Fibroblast of villous mesenchyme (primary cell): ENCODE data around the gene FHOD1. TPM values are rescaled to one million over a fixed set of nuclear protein-coding genes. Genes with fewer than 3 reads are reported as not detected.

Experiments used
- DNase-seq: peaks from one replicate; pipeline ENCODE4 v3.0.0-alpha.2; 2010; ENCODE audit warnings: low read depth
- H3K4me3 ChIP-seq: 2 replicates; pipeline ENCODE4 v1.5.1; 2011; ENCODE audit warnings: low read depth, mild to moderate bottlenecking, low read length
- total RNA-seq: library from RNA; depleted of rRNA; stranded (reverse); fragments of >200 nt; gene quantifications from 2 replicates; pipeline ENCODE4 v1.2.3, GENCODE V29; 2012
- TF ChIP-seq, protein P1 (sequence below): IDR thresholded peaks from 2 replicates; pipeline ENCODE4 v1.5.1; 2012; ENCODE audit warnings: low read depth, mild to moderate bottlenecking, low read length; ENCODE audit not compliant: insufficient read depth

Gene FHOD1
- total RNA-seq, 1 donor, result 22.9 TPM

DNA sequence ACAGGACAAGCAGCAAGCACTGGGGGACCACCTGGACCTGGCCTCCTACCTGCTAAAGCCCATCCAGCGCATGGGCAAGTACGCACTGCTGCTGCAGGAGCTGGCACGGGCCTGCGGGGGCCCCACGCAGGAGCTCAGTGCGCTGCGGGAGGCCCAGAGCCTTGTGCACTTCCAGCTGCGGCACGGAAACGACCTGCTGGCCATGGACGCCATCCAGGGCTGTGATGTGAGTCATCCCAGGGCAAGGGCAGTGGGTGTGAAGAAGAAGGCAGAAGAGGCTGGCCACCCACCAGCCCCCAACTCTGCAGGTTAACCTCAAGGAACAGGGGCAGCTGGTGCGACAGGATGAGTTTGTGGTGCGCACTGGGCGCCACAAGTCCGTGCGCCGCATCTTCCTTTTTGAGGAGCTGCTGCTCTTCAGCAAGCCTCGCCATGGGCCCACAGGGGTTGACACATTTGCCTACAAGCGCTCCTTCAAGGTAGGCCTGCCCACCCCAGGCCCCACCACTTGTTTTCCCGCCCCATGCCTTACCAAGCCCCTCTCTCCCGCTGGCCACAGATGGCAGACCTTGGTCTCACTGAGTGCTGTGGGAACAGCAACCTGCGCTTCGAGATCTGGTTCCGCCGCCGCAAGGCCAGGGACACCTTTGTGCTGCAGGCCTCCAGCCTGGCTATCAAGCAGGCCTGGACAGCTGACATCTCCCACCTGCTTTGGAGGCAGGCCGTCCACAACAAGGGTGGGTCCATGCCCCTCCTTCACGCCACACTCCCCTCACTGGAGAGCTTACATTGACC lies 39.4 kb upstream of the FHOD1 start:
- no peak overlapping the region for H3K4me3 ChIP-seq
- DNase-seq, result no peak
- TF ChIP-seq, protein P1, sequence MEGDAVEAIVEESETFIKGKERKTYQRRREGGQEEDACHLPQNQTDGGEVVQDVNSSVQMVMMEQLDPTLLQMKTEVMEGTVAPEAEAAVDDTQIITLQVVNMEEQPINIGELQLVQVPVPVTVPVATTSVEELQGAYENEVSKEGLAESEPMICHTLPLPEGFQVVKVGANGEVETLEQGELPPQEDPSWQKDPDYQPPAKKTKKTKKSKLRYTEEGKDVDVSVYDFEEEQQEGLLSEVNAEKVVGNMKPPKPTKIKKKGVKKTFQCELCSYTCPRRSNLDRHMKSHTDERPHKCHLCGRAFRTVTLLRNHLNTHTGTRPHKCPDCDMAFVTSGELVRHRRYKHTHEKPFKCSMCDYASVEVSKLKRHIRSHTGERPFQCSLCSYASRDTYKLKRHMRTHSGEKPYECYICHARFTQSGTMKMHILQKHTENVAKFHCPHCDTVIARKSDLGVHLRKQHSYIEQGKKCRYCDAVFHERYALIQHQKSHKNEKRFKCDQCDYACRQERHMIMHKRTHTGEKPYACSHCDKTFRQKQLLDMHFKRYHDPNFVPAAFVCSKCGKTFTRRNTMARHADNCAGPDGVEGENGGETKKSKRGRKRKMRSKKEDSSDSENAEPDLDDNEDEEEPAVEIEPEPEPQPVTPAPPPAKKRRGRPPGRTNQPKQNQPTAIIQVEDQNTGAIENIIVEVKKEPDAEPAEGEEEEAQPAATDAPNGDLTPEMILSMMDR, result no peak

DNA sequence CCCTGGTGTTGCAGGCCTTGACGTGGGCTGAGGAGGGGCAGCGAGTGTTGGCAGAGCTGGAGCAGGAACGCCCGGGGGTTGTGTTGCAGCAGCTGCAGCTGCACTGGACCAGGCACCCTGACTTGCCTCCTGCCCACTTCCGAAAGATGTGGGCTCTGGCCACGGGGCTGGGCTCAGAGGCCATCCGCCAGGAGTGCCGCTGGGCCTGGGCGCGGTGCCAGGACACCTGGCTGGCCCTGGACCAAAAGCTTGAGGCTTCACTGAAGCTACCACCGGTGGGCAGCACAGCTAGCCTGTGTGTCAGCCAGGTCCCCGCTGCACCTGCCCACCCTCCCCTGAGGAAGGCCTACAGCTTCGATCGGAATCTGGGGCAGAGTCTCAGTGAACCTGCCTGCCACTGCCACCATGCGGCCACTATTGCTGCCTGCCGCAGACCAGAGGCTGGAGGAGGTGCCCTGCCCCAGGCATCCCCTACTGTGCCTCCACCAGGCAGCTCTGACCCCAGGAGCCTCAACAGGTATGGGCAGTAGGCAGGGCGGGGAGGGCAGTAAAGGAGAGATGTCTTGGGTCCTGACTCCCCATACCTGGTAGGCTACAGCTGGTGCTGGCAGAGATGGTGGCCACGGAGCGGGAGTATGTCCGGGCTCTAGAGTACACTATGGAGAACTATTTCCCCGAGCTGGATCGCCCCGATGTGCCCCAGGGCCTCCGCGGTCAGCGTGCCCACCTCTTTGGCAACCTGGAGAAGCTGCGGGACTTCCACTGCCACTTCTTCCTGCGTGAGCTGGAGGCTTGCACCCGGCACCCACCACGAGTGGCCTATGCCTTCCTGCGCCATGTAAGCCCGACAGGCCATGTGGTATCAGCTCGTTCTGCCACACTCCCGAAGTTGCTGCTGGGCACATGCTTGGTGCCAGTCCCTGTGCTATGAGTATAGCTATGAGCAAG lies 37.7 kb upstream of the FHOD1 start:
- TF ChIP-seq, protein P1, result peak; percentile 37
- H3K4me3 ChIP-seq, result no peak overlapping the region
- no peak for DNase-seq

DNA sequence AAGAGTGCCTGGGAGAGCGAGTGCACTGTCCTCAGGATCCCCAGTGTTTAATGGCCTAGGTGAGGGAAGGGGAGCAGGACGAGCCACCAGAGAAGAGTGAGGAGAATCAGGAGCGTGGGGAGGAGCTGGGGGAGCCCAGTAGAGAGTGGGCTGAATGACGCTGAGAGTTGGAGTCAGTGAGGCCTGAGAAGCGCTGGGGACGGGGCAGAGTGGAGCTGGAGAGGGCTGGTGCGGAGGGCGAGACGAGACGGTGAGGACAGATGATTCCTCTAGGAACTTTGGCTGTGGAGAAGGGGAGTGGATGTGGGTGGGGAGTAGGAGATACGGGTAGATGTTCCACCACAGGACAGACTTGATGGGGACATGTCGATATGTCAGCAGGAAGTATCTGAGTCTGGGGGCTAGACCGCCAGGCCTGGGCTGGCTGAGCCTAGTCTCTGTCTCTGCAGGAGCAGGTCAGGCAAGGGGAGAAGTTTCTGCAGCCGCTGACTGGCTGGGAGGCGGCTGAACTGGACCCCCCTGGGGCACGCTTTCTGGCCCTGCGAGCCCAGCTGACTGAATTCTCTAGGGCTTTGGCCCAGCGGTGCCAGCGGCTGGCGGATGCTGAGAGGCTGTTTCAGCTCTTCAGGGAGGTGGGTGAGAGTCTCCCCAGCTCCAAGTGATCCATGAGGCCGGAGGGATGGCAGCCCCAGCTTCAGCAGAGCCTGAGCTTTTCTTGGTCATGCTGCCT lies 36.7 kb upstream of the FHOD1 start:
- no peak for DNase-seq
- TF ChIP-seq, protein P1, result no peak
- no peak overlapping the region for H3K4me3 ChIP-seq

DNA sequence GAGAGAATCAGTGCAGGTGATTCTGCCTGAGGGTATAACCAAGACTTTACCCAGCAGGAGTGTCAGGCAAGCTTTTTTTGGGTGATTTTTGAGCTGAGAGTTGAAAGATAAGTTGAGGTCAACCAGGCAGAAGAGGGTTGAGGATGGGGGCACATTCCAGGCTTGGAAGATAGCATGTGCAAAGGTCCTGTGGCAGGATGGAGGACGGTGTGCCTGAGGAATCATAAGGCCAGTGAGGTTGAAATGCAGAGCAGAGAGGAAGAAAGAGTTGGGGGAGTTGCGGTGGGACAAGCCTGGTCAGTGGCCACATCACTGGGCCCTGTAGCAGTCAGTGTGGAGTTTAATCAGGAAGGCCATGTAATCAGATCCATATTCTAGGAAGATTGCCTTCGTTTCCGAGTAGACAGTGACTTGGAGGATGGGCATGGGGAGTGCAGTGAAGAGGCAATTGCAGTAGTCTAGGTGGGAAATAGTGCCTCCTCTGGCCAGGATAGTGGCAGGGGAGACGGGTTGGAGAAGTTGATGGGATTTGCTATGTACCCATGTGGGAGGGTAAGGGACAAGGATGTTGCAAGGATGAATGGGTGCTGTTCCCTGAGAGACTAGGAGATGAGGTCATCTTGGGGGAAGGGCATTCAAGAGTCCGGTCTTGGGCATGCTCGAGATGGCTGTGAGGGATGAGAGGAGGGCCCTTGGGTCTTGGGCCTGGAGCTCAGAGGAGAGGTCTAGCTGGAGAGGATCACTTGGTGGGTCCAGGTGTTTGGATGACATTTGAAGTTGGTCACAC lies 36.0 kb upstream of the FHOD1 start:
- H3K4me3 ChIP-seq, result no peak overlapping the region
- DNase-seq, result peak; percentile 42
- TF ChIP-seq, protein P1, result no peak

DNA sequence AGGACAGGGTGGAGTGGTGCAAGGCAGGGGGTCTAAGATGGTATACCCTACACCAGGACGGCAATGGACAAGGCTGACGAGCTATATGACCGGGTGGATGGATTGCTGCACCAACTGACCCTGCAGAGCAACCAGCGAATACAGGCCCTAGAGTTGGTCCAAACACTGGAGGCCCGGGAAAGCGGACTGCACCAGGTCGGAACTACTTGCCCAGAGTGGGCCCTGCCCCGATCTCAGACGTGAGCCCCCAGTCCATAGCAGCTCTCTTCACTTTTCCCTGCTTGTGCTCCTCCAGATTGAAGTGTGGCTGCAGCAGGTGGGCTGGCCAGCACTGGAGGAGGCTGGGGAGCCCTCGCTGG lies 35.1 kb upstream of the FHOD1 start:
- no peak for DNase-seq
- no peak overlapping the region for H3K4me3 ChIP-seq
- TF ChIP-seq, protein P1, result no peak
